GM12874 (cell line): ENCODE measurements around the gene FLT3LG.

Source experiments
- TF ChIP-seq, protein P1 (sequence below): IDR thresholded peaks from 2 replicates; pipeline ENCODE4 v1.5.1; 2011; ENCODE audit warnings: low read depth, mild to moderate bottlenecking, control low read depth, low read length, moderate library complexity; ENCODE audit not compliant: insufficient read depth

FLT3LG gene

DNA sequence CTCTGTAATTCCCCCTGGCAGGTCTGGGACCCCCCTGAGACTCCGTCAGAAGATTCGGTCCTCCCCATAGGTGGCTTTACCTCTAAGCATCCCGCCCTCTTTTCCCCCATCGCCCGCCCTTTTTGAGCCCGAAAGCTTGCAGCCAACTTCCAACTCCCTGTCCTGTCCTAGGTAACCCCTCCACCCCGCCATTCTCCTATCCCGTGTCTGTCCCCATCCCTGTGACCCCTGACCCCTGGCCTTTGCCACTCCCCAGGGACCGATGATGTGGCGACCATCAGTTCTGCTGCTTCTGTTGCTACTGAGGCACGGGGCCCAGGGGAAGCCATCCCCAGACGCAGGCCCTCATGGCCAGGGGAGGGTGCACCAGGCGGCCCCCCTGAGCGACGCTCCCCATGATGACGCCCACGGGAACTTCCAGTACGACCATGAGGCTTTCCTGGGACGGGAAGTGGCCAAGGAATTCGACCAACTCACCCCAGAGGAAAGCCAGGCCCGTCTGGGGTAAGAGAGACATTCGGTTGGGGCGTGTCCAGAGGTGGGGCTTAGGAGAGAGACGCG lies 54.3 kb downstream of the FLT3LG start:
- TF ChIP-seq, protein P1, sequence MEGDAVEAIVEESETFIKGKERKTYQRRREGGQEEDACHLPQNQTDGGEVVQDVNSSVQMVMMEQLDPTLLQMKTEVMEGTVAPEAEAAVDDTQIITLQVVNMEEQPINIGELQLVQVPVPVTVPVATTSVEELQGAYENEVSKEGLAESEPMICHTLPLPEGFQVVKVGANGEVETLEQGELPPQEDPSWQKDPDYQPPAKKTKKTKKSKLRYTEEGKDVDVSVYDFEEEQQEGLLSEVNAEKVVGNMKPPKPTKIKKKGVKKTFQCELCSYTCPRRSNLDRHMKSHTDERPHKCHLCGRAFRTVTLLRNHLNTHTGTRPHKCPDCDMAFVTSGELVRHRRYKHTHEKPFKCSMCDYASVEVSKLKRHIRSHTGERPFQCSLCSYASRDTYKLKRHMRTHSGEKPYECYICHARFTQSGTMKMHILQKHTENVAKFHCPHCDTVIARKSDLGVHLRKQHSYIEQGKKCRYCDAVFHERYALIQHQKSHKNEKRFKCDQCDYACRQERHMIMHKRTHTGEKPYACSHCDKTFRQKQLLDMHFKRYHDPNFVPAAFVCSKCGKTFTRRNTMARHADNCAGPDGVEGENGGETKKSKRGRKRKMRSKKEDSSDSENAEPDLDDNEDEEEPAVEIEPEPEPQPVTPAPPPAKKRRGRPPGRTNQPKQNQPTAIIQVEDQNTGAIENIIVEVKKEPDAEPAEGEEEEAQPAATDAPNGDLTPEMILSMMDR = no peak

DNA sequence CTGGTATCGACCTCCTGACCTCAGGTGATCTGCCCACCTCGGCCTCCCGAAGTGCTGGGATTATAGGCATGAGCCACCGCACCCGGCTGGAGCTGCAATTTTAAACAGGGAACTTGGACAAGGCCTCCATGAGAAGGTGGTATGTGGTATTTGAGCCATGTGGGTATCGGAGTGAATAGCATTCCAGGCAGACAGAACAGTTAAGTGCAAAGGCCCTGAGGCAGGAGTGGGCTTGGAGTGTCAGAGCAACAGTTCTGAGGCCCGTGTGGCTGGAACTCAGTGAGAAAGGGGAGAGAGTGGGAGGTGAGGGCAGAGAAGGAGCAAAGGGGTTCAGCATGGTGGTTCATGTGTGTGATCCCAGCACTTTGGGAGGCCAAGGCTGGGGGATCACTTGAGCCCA lies 56.7 kb downstream of the FLT3LG start:
- TF ChIP-seq, protein P1 = no peak

DNA sequence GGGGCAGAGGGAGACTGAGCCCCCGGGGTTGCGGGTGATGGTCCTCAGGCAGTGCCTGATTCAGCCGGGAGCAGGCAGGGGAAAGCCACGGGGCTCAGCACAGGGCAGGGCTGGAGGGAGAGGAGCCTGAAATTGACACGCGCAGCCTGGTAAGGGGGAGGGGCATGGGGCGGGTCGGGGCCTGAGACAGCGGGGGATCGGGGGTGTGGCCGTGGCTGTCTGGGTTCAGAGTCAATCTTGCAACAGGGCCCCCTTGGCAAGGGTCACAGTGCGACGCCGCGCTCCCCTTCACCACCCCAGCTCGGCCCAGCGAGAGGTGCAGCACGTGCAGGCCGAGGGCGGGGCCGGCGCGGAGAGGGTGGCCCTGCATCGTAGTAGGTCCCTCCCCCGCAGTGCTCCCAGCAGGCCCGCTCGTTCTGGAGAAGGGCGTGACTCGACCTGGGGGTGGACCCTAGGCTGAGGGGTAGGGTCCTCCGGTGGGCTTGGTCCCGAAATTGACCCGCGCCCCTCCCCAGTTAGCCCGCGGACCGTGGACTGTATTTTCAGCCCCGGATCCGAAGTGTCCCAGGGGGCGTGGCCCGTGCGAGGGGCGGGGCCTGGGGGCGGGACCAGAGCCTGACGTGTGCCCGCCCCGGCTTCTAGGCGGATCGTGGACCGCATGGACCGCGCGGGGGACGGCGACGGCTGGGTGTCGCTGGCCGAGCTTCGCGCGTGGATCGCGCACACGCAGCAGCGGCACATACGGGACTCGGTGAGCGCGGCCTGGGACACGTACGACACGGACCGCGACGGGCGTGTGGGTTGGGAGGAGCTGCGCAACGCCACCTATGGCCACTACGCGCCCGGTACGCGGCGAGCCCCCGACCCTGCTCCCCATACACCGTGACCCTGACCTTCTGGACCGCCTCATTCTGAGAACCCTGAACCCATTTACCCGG lies 59.8 kb downstream of the FLT3LG start:
- TF ChIP-seq, protein P1 = peak; percentile 62

DNA sequence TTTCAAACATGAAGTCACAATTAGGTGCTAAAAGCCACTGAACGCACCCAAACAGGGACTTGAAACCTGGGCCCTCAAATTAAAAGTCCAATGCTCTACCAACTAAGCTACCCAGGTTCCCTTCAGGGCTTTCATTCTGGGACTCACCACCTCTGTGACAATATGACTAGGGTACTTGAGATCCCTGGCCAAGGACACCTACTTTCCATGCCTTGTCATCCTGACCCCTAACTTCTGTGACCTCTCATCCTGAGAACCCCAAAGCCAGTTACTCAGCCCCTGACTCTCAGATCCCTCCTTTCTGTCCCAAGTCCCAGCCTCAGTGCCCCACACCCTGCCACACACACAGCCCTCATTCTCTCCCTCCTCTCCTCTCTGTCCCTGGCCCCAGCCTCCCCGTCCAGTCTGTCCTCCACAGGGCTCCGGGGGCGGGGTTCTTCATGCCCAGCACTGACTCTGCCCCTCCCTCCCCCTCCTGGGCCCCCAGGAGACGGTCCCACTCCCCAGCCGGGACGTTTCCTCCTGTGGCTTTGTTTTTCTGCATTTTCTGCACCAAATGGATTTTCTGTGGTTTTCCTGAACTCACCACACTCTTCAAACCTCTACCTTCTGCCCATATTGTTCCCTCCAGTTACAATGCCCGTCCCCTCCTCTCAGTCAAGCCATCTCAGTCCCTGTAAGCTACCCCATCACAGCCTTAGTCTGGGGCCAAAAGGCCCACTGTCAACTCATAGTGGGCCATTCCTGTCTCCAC lies 60.8 kb downstream of the FLT3LG start:
- TF ChIP-seq, protein P1 = no peak
